DOHH2 (cell line): ENCODE results near the gene VPREB3.

Experiments used
- H3F3A ChIP-seq: fragments of 200-600 bp; sonication (generic), shearing (Covaris generic); 2 replicates; pipeline ENCODE4 v1.6.0; 2016; ENCODE audit warnings: antibody characterized with exemption, mild to moderate bottlenecking; ENCODE audit not compliant: control insufficient read depth, insufficient read depth
- H3K27ac ChIP-seq: fragments of 200-600 bp; sonication (generic); 2 replicates; pipeline ENCODE4 v1.5.1; 2014; ENCODE audit warnings: low read depth, mild to moderate bottlenecking, low read length, moderate library complexity
- H3K27me3 ChIP-seq: fragments of 200-600 bp; sonication (generic); 2 replicates; pipeline ENCODE4 v1.6.1; 2014; ENCODE audit warnings: mild to moderate bottlenecking, low read length, mixed read lengths; ENCODE audit not compliant: control insufficient read depth
- H3K36me3 ChIP-seq: fragments of 200-600 bp; sonication (generic); 2 replicates; pipeline ENCODE4 v1.6.1; 2014; ENCODE audit warnings: mild to moderate bottlenecking, low read length, moderate library complexity, mixed read lengths; ENCODE audit not compliant: control insufficient read depth
- H3K4me1 ChIP-seq: fragments of 200-600 bp; sonication (generic); 2 replicates; pipeline ENCODE4 v1.6.1; 2014; ENCODE audit warnings: mild to moderate bottlenecking, low read length, mixed read lengths; ENCODE audit not compliant: control insufficient read depth
- H3K4me2 ChIP-seq: fragments of 200-600 bp; sonication (generic); 2 replicates; pipeline ENCODE4 v1.6.0; 2014; ENCODE audit warnings: mild to moderate bottlenecking, low read length, moderate library complexity
- H3K4me3 ChIP-seq: fragments of 200-600 bp; sonication (generic); 2 replicates; pipeline ENCODE4 v1.5.1; 2014; ENCODE audit warnings: mild to moderate bottlenecking, low read length, mixed read lengths
- H3K79me2 ChIP-seq: fragments of 200-600 bp; sonication (generic); 2 replicates; pipeline ENCODE4 v1.6.1; 2014; ENCODE audit warnings: mild to moderate bottlenecking, low read length, mixed read lengths; ENCODE audit not compliant: control insufficient read depth
- H3K9me2 ChIP-seq: fragments of 200-600 bp; sonication (generic); replicated peaks from 2 replicates; pipeline ENCODE4 v1.6.1; 2014; ENCODE audit warnings: mild to moderate bottlenecking, low read length, mixed read lengths; ENCODE audit not compliant: control insufficient read depth
- H3K9me3 ChIP-seq: fragments of 200-600 bp; sonication (generic); 2 replicates; pipeline ENCODE4 v1.6.1; 2014; ENCODE audit warnings: antibody characterized with exemption, low read length, mixed read lengths; ENCODE audit not compliant: control insufficient read depth, insufficient read depth
- H4K20me1 ChIP-seq: fragments of 200-600 bp; sonication (generic); 2 replicates; pipeline ENCODE4 v1.6.0; 2014; ENCODE audit warnings: low read depth, mild to moderate bottlenecking, antibody characterized with exemption, low read length, moderate library complexity; ENCODE audit not compliant: control insufficient read depth, insufficient read depth
- CTCF ChIP-seq: fragments of 200-600 bp; sonication (generic); IDR thresholded peaks from one replicate; pipeline ENCODE4 v1.5.1; 2014; ENCODE audit warnings: antibody characterized with exemption, mild to moderate bottlenecking, low read depth, low read length; ENCODE audit not compliant: poor library complexity, severe bottlenecking
- EZH2phosphoT487 ChIP-seq: fragments of 200-600 bp; sonication (generic); IDR thresholded peaks from 2 replicates; pipeline ENCODE4 v1.6.1; 2017; ENCODE audit warnings: borderline replicate concordance, mild to moderate bottlenecking, antibody characterized with exemption, low read length, moderate library complexity, mixed read lengths

VPREB3 gene

DNA sequence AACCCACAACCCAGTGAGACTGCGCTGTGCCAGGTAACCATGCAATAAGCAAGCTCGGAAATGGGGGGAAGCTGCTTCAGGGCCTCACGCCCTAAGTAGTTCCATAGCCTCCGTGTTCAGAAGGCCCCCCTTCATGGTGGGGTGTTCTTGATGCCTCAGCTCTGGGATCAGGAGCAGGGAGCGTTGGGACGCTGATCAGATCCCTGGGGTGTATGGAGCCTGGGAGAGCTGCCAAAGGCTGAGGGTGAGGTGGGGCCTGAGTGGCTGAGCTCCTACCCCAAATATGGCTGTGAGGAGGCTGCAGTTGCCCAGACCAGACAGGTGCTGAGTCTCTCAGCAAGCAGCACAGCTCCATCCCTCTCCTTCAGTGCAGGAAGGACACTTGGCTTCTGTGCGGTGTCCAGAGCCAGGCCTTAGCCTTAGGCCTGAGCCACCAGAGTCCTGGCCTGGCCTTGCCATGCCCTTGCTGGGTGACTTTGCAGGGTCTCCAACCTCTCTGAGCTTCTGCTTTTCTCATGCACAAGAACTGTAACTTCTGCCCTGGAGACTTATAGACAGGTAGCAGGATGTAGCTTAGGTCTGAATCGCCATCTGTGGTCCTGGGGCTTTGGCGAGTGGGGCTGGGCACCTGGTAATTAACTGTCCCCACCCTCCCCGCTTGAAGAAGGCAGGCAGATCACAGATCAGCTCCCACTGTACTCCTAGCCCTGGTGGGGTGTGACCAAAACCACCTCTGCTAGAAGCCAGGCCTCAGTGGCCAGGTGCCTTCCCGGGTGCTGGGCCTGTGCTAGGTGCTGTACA lies 23.8 kb upstream of the VPREB3 start:
- no peak for TF ChIP-seq CTCF
- TF ChIP-seq EZH2phosphoT487 = no peak
- Histone ChIP-seq H3F3A (no peaks in the 10 kb centered on the region), H3K27ac (no peak overlapping the region), H3K79me2 (no peaks in the 10 kb centered on the region), H3K9me2 (no peaks in the 10 kb centered on the region), H3K4me1 (peaks cover 11% of the 10 kb centered on the region), H3K27me3 (peaks cover 4% of the 10 kb centered on the region; the same call in 1 of the 2 replicates), H4K20me1 (no peaks in the 10 kb centered on the region), H3K4me3 (no peak overlapping the region), H3K4me2 (no peak overlapping the region), H3K36me3 (no peaks in the 10 kb centered on the region), H3K9me3 (no peaks in the 10 kb centered on the region)

- Histone ChIP-seq H3K4me2 (no peak overlapping the region), H3K4me1 (peaks cover 30% of the 10 kb centered on the region), H3K9me2 (no peaks in the 10 kb centered on the region), H3K27ac (no peak overlapping the region), H3F3A (no peaks in the 10 kb centered on the region), H3K79me2 (no peaks in the 10 kb centered on the region), H3K36me3 (no peaks in the 10 kb centered on the region), H4K20me1 (no peaks in the 10 kb centered on the region), H3K27me3 (peaks cover 4% of the 10 kb centered on the region; the same call in 1 of the 2 replicates), H3K9me3 (no peaks in the 10 kb centered on the region), H3K4me3 (no peak overlapping the region)
- TF ChIP-seq CTCF (no peak), EZH2phosphoT487 (no peak)
Measured at GRCh38 chr22:23775779-23776375, 21.7 kb upstream of the VPREB3 start.

DNA sequence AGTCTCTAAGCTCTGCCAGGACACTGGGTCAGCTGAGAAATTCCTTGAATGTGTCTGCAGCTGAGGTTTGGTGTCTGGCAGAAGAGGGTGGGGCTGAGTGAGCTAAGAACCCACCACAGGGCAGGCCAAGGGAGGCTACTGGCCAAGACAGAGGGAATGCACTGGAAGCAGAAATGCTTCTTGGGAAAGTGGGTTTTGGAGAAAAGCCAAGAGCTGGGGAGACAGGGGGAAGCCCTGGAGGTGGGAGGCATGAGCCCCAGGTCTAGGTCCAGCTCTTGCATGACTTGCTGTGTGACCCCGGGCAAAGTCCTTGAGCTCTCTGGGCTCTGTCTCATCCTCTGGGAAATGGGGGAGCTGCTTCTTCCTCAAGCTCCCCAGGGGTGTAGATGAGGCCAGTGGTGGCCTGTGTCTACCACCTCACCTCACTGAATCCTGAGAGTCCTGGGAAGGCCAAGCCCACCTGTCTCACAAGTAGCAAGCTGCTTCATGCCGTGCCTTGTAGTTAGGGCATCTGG lies 20.8 kb upstream of the VPREB3 start:
- no peak overlapping the region for H3K4me2 ChIP-seq

More for the DNA sequence above, 20.8 kb upstream of the VPREB3 start:
- H3F3A ChIP-seq = no peaks in the 10 kb centered on the region
- no peak overlapping the region for H3K4me3 ChIP-seq
- H3K27ac ChIP-seq = no peak overlapping the region
- no peaks in the 10 kb centered on the region for H3K79me2 ChIP-seq
- H3K9me2 ChIP-seq = no peaks in the 10 kb centered on the region
- H3K9me3 ChIP-seq = no peaks in the 10 kb centered on the region
- H3K4me1 ChIP-seq = peaks cover 37% of the 10 kb centered on the region
- no peak for TF ChIP-seq CTCF
- TF ChIP-seq EZH2phosphoT487 = no peak
- no peaks in the 10 kb centered on the region for H4K20me1 ChIP-seq
- H3K36me3 ChIP-seq = no peaks in the 10 kb centered on the region
- peaks cover 4% of the 10 kb centered on the region; the same call in 1 of the 2 replicates for H3K27me3 ChIP-seq
